ENCODE results near the gene DRD2. TPM values are rescaled to one million over a fixed set of nuclear protein-coding genes. Genes with fewer than 3 reads are reported as not detected.
"Not testable (repeated sequence)": the region's sequence is repeated elsewhere in the genome, so short reads cannot be mapped to it uniquely, and the experiment has no call there.

DRD2 gene
- total RNA-seq, result not detected in 2 replicates

DNA sequence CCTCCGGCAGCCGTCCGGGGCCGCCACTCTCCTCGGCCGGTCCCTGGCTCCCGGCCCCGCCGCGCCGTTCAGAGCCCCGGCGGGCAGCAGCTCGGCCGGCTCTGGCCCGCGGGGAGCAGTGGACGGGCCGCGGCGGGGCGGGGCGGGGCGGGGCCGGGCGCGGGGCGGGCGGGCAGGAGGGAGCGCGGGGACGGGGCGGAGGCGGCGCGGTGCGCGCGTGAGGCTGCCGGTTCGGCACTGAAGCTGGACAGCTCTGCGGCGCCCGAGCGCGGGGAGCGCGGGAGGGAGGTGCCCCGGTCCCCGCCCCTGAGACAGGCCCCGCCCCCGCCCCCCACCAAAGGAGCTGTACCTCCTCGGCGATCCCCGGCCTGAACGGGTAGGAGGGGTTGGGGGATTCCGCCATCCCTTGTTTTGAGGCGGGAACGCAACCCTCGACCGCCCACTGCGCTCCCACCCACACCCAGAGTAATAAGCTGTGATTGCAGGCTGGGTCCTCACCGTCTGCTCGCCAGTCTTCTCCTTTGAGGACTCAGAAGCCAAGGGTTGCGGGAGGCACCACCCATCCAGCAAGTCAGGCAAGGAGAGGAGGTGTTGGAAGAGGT lies at the start of gene DRD2:
Gene DRD2, minus strand, starts transcription at position 239 of the 602 bp plus-strand sequence. CDS start 50,747 bp downstream, outside the sequence.
- TF ChIP-seq, protein P1, sequence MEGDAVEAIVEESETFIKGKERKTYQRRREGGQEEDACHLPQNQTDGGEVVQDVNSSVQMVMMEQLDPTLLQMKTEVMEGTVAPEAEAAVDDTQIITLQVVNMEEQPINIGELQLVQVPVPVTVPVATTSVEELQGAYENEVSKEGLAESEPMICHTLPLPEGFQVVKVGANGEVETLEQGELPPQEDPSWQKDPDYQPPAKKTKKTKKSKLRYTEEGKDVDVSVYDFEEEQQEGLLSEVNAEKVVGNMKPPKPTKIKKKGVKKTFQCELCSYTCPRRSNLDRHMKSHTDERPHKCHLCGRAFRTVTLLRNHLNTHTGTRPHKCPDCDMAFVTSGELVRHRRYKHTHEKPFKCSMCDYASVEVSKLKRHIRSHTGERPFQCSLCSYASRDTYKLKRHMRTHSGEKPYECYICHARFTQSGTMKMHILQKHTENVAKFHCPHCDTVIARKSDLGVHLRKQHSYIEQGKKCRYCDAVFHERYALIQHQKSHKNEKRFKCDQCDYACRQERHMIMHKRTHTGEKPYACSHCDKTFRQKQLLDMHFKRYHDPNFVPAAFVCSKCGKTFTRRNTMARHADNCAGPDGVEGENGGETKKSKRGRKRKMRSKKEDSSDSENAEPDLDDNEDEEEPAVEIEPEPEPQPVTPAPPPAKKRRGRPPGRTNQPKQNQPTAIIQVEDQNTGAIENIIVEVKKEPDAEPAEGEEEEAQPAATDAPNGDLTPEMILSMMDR (conservative IDR thresholded peaks at IDR 0.05; ENCODE audit: low read depth, low read length), result no peak
- no peak for DNase-seq (ENCODE audit: low read depth)
- H3K4me3 ChIP-seq (ENCODE audit: low read depth, low read length), result no peak within 1 kb of the TSS

DNA sequence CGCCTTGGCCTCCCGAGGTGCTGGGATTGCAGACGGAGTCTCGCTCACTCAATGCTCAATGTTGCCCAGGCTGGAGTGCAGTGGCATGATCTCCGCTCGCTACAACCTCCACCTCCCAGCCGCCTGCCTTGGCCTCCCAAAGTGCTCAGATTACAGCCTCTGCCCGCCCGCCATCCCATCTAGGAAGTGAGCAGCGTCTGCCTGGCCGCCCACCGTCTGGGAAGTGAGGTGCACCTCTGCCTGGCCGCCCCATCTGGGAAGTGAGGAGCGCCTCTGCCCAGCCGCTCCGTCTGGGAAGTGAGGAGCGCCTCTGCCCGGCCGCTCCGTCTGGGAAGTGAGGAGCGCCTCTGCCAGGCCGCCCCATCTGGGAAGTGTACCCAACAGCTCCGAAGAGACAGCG lies 48.7 kb upstream of the DRD2 start:
- DNase-seq (ENCODE audit: low read depth); H3K4me3 ChIP-seq (ENCODE audit: low read depth, low read length): not testable (repeated sequence)

DNA sequence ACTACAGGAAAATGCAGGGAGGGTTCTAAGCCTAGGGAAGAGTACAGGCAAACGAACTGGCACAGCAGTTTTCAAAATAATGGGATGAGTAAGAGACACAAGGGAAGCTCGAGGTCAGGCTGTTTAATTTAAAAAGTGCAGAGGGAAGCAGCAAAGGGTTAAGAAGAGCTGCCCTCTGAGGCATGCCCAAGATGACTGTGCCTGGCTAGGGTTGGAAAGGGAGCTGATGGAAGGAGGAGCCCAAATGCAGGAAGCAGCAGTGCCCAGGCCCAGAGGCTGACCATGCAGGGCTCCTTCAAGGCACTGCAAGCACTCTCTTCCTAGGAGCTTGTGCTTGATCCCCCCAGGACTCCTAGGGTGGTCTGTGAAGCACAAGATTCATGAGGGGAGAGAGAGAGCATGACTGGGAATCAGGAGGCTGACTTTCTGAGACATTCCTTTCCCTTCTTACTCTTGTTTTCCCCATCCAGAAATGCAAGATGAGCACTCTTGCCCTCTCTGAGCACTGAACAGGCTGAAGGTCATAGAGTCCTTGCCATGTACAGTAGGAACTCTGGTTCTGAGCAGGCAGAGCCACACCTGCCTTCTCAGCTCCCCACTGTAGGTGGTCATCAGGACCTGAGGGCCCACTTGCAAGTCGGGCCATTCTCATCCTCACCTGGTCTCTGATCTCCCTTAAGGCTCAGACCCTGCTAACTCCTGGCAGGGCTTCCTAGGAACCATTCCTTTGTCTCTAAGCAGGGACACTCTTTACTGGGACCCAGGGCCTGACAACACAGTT lies 46.7 kb upstream of the DRD2 start:
- H3K4me3 ChIP-seq (ENCODE audit: low read depth, low read length), result no peak overlapping the region
- no peak for DNase-seq (ENCODE audit: low read depth)
- TF ChIP-seq, protein P1 (conservative IDR thresholded peaks at IDR 0.05; ENCODE audit: low read depth, low read length), result no peak

DNA sequence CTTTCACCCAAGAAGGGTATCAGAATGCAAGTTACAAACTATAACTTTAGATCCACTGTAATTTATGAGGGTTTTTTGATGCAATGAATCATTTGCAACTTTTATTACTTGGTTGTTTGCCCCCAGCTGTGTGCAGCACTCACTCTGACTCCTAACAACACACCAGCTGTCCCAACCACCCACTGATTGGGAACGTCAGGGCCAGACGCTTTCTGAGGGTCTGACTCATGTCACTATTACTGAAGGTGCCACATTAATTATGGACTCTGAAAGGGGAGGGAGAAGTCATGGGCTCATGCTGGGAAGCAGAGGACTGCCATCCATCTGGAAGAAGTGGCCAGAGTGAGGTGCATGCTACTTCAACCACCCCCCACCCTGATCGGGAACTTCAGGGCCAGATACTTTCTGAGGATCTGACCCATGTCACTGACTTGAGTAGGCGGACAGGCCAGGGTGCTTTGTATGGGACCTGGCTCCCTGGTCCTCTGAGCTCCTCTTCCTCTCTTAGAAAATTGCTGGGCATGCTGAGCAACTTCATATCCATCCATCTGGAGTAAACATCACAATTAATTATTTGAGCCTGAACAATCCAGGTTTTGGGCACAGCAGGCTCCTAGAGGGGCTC lies 44.9 kb upstream of the DRD2 start:
- DNase-seq (ENCODE audit: low read depth), result no peak
- H3K4me3 ChIP-seq (ENCODE audit: low read depth, low read length), result no peak overlapping the region
- TF ChIP-seq, protein P1 (conservative IDR thresholded peaks at IDR 0.05; ENCODE audit: low read depth, low read length), result no peak

DNA sequence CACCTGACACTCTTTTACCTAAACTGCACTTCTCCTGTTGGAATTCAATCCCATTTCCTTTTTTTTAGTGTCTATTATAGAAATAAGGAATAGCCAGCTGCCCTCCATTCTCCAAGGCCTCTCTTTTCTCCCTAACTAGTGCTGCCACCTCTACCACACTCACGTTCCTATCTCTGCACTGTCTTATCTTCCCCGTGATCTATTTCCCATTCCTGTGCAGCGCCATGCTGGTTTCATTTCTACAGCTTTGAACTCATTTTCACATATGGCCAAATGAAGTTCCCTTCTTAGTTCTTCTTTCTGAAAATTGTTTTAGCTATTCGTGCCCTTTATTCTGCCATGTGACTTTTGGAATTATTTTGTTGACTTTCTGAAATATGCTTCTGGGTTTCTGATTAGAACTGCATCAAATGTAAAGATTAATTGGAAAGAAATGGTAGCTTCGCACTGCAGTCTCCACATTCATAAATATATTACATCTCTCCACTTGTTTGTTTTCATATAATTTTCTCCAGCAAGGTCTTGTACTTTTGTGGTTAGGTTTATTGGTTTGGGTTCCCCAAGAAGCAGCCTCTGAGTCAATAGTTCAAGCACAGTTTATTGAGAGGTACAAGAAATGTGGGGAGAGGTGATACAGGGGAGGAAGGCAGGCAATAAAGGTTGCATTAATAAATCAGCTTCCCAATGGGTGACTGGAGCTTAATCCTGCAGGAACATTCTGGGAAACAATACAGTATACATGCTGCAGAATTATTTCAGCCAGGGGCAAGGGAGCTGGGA lies 43.7 kb upstream of the DRD2 start:
- TF ChIP-seq, protein P1 (conservative IDR thresholded peaks at IDR 0.05; ENCODE audit: low read depth, low read length), result no peak
- no peak for DNase-seq (ENCODE audit: low read depth)
- H3K4me3 ChIP-seq (ENCODE audit: low read depth, low read length), result no peak overlapping the region

DNA sequence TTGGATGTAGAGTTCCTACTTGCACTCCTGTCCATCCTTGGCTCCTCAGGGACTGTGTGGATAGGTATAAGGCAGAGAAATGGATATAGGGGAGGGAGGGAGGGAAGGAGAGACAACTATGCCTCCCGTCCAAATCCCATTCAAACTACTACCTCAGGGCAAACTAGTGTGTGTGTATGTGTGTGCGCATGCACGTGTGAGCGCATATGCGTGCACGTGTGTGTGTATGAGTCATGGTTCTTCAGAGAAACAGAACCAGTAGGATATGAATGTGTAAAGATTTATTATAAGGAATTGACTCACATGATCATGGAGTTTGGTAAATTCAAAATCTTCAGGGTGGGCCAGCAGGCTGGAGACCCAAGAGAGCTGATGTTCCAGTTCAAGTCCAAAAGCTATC lies 42.2 kb upstream of the DRD2 start:
- DNase-seq (ENCODE audit: low read depth), result no peak
- TF ChIP-seq, protein P1 (conservative IDR thresholded peaks at IDR 0.05; ENCODE audit: low read depth, low read length), result no peak

DNA sequence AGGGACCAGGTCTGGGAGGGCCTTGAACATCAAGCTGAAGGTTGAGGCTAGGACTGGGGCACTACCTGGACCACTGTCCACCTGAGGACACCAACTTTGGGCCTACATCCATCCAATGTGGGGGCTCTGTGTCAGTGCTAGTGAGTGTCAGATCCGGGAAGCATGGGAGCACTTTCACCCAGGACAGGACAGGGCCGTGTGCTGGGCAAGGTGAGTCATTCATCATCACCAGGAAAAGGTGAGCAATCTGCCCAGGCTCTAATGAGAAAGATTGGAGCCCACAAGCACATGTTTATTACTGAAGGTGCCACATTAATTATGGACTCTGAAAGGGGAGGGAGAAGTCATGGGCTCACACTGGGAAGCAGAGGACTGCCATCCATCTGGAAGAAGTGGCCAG lies 39.7 kb upstream of the DRD2 start:
- TF ChIP-seq, protein P1 (conservative IDR thresholded peaks at IDR 0.05; ENCODE audit: low read depth, low read length), result no peak
- no peak for DNase-seq (ENCODE audit: low read depth)
- H3K4me3 ChIP-seq (ENCODE audit: low read depth, low read length), result no peak overlapping the region

More for the DNA sequence above, 42.2 kb upstream of the DRD2 start:
- no peak overlapping the region for H3K4me3 ChIP-seq (ENCODE audit: low read depth, low read length)

Measured in epithelial cell of proximal tubule (primary cell).